ENCODE data around the gene LURAP1L.

LURAP1L gene

DNA sequence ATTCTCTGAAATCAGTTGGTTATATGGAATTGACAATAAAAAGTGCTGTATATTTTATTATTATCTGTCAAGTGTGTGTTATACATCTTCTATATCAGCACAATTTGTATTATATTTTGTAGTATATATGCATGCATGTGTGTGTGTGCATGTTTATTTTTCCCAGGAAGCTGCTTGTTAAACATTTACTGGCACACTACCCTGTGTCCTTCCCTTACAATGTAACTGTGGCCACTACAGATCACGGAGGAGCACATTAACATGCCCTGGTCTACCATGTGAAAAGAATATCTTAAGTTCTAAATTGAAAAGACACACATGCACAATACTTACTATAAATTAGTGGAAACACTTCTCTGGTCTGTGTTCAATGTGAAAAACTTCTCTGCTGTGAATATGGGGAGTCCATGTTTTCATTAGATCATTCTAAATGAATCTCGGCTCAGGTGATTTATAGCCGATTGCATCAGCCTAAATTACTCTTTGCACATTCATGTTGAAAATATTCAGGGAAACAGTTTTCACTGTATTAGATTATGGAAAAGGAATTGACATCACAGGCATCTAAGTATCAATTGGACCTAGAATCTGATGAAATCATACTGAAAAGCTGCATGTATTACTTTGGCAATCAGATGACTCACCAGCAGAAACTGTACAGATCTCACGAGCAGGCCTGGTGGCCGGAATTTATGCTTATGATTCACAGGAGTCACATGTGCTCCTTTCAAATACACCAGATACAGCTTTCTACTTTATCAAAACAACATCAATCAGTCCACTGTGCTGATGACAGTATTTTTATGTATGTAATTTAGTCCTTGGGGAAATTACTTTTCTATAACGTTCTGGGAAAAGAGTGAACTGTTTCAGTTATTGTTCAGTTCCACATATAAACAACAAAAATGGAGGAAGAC, 39.4 kb downstream of the LURAP1L start:
- no peak for ATAC-seq

DNA sequence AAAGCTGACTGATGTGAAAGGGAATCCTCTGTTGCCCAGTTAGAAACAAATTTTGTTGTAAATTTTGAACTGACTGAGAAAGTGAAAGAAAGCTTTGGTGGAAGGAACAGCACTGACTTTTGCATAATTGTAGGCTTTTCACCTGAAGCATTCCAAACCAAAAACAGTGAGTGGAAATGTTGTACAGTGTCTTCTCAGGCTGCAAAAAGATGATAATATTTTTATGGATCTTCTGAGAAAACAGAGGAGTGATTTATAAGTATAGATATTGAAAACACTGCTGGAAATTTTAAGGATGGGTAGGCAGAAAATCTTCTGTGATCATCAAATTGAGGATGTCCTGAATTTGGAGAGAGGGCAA, 40.0 kb downstream of the LURAP1L start:
- ATAC-seq: no peak

- ATAC-seq: no peak
Measured at GRCh38 chr9:12815888-12816287, 41.1 kb downstream of the LURAP1L start.

DNA sequence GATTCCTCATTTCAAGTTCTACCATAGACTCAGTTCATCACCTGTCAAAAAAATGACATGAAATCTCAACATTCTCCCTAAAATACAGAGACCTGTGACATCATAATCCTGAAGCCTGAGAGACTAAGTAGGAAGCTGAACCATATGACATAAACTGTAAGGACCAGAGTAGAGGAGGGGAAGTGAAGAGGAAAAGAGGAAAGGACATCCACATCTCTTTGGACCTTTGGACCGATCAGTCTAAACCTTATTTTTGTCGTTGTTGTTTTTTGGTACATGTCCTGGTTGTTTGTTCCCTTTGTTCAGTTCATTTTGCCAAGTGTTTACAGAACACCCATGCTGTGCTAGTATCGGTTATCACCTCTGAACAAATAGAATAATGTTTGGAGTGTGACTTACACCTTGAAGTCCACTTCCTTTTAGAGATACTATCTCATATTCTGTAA, 41.9 kb downstream of the LURAP1L start:
- no peak for ATAC-seq

DNA sequence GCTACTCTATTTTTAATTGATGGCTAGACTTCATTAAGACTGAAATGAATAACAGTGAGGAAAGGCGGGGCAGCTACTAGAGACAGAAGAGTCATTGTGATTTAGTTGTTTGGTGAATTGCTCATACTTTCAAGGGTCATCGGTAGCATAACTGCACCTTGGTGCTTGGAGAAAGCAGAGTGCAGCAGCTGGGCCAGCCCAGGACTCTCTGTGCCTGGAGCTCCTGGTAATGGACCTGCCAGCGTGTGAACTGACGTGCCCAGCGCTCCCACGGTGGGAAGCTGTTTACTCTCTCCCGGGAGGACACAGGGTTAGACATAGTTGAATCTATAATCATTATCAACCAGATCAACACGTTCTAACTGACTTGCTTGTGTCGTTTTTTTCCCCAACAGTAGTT, 42.9 kb downstream of the LURAP1L start:
- ATAC-seq: no peak

DNA sequence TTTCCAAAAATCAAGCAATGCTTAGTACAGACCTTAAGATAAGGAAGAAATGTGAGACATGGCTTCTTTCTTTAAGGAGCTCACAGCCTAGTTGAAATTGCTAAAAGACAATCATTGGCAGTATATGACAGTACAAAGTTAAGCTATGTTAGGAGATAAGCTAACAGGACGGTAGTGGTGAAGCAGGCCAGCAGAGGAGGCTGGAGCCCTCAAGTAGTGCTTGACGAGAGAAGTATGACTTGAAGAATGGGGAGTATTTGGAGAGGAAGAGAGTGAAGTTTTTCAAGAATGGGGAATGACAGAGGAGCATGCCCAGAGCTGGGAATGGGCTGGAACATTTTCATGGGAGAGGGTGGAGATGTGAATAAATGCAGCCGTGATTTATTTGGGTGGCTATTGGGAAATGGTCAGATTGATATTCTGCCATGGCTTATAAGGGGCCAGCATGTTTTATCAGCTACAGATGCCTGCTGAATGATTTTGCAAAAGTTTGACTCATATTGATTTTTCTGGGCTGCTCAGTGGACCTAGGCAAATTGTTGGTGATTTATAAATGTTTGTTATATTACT, 43.7 kb downstream of the LURAP1L start:
- no peak for ATAC-seq

DNA sequence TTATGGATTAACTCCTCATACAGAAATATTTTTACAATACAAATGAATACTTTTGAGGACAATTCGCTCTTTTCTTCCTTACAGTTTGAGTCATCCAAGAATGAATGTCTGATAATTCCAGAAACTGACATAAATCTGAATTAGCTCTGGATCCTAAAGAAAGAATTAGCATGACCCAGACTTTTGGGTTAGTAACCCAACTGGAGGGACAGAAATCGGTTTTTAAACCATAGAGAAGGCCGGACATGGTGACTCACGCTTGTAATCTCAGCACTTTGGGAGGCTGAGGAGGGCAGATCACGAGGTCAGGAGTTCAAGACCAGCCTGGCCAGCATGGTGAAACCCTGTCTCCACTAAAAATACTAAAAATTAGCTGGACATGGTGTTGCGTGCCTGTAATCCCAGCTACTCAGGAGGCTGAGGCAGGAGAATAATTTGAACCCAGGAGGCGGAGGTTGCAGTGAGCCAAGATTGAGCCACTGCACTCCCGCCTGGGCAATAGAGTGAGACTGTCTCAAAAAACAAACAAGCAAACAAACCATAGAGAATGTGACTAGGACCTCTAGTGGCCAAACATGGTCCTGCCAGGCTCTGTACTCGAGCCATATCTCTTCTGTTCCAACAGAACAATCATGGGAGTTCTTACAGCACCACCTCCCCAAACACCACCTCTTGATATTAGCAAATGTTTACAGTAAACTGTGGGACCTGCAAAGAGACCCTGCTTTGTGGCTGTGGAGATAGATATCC, 44.8 kb downstream of the LURAP1L start:
- ATAC-seq: no peak

GRCh38 chr9:12822111-12822510, 47.3 kb downstream of the LURAP1L start:
- no peak for ATAC-seq

DNA sequence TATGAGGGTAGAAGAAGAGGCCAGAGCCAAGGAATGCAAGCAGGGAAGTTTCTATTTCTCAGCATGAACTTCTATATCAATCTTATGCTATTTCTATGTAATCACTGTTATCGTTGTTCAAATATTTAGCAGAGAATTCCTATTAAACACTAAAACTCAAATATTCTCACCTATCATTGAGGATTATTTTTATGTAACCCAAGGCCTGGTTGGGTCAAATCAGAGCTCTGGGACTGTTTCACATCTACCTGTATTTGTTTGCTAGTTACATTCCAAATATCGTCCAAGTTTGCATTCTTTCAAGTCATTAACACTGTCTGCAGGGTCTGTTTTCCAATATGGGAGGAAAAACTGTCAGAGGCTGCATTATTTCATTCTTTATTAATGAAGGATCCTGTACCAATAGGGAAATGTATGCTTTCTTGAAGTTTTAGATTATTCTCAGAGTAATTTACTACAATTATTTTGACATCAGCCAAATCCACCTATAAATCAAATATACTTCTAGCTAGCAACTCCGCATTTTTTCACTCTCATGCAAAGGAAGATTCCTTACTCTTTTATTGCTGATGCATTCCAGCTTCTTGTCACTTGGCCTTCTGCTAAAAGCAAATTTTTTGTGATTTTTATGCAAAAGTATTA, 52.2 kb downstream of the LURAP1L start:
- no peak for ATAC-seq

GRCh38 chr9:12833701-12834100, 58.9 kb downstream of the LURAP1L start:
- no peak for ATAC-seq

GRCh38 chr9:12838546-12838945, 63.7 kb downstream of the LURAP1L start:
- ATAC-seq: no peak

DNA sequence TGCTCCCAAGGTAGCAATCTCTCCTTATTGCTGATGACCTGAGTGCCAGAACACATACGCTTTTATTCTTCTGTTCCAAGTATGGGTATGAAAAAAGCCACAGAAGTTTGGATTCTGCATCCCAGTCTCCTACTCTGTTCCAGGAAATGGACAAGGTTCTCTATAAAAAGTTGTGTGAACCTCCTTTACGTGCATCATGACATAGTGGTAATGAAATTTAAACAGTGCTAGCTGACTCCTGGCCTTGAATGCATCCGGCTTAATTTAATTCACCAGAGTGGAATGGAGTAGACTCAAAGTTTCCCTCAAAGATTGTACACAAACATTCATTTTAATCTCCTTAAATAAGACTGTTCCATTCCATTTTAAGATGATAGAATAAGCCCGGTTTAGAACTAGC, 68.9 kb downstream of the LURAP1L start:
- ATAC-seq: no peak

DNA sequence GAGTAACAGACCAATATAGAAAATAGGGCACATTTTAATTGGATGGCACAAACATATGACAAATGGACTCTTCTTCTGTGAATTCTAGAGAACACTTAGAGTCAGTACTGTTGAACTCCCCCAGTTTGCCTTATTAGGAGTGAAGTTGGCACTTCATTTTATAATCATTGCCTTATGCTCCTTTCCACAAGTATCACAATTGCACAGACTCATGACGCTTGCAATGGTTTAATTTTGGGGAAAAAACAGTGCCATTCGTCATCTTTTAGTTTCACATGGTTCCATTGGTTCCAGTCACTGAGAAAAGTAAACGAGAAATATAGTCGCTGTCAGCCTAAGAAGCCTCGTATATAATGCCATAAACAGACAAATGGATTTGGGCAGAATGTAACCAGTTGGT, 71.2 kb downstream of the LURAP1L start:
- ATAC-seq: no peak

- no peak for ATAC-seq
Measured at GRCh38 chr9:12847561-12847960, 72.7 kb downstream of the LURAP1L start.

DNA sequence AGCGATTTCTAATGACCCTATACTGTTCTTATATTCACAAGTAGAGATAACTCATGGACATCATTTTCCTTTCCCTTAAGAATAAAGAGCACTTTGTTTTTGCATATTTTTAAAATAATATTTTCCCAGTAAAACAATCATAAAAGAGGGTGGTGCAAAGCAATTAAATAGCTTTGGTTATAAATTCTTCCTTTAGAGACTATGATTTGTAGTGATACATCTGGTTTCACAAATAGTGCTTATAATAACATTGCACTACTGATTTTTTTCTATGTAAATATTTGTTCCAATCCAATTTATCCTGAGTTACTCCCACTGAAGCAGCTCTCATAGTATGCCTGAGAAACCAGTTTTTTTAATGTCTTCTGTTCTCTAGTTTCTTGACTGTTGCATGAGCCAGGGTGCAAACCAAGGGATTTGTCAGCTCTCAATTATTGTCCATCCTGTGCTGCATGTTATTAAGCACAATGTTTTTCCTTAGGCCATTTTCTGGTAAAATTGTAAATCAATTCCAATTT, 74.7 kb downstream of the LURAP1L start:
- ATAC-seq: no peak

- ATAC-seq: no peak
Measured at GRCh38 chr9:12851341-12852090, 76.7 kb downstream of the LURAP1L start.

DNA sequence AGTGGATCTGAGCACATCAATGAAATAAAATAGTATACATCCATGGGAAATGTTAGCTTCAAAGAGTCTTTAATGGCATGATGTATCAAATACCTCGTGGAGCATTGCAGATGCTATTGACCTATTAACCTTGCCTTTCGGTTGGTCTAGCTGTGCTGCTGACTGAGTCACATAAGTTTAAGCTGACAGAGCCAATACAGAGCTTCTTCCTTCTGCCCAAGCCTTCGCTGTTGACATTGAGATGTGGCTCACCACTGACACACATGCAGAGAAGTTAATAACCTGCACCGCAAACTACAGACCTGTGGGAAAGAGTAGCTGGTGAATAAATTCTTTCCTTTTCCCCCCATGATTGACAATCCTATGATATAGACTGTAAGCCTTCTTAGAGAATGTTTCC, 78.2 kb downstream of the LURAP1L start:
- no peak for ATAC-seq

DNA sequence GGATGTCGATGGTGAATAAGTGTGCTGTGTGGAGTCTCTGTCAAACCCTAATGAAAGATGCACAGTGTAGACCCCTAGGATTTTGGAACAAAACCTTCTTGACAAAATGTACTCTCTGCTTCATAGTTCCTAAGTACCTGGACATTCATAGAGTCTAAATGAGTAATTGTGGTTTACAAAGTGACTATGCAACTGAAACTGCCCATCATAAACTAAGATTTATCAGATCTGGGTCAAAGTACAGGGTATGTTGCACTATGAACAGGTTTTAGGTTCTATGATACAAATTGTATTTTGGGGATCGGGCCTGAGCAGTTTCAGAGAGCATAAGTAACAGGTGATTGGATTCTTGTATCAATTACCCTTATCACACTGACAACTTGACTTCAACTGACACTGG, 79.4 kb downstream of the LURAP1L start:
- ATAC-seq: no peak

GRCh38 chr9:12855066-12855465, 80.2 kb downstream of the LURAP1L start:
- ATAC-seq: no peak

DNA sequence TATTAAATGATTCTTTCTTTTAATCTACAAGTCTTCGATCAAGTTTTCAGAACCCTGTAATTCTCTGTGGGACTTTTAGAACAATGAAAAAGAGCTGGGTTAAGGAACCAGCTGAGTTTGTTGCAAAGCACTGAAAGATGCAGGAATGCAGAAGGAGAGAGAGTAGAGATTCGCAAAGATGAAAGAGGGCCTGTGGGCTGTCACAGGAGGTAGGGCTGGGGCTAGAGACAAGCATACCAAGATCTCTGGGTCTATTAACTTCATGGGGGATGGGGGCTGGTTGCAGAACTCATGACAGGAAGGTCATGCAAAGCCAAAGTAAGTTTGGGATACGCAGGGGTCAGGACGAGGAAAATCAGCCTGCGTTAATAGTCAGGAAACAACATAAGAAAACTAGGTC, 81.8 kb downstream of the LURAP1L start:
- ATAC-seq: no peak

DNA sequence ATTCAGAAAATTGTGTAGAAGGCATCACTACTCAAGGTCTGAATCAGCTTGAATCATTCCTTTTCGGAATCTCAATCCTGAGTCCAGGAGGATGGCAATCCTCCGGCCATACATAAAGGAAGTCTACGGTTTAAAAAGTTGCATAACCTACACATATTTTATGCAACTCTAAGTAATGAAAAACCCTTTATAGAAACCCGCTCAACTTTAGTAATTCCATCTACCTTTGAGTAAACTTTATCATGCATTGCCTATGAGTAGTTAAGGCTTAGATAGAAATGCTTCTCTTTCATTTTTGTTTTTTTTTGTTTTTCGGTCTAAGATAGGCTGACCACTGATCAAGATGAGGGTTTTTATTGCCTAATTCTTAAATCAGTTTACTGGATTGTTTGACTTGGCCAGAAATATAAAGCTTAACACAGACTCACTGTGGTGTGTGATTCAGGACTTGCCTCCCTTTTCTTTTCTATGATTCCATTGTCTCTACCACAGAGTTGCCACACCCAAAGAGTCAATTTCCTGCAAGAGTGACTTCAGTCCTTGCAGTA, 85.0 kb downstream of the LURAP1L start:
- no peak for ATAC-seq

DNA sequence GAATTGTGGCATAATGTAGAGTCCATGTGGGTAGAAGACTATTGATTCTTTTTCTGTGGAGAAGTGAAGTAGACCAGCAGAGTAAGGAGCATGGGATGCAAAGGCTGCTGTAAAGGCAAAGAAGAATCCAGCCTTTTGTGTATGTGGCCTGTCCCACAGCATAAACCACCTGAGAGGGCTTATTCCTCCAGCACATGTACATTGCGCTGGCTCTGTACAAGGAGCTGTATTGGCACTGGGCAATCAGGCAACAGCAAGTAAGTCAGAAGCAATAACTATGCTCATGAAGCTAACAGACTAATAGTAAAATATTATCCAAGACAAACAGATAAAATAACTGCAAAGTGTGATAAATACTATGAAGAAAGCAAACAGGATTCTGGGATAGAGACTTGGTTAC, 86.2 kb downstream of the LURAP1L start:
- no peak for ATAC-seq

Data from activated CD4-positive, CD25-positive, alpha-beta regulatory T cell treated with anti-CD3 and anti-CD28 coated beads, Interleukin-2, amount 50 U/mL, for 24 hours (primary cell).